Adipocyte (in vitro differentiated cells): ENCODE measurements around the gene FBXL13.

Source experiments
- DNase-seq: peaks from one replicate; pipeline ENCODE4 v3.0.0-alpha.2; 2015; ENCODE audit warnings: low read depth
- H3K27me3 ChIP-seq: replicated peaks from 2 replicates; pipeline ENCODE4 v1.7.0; 2013; ENCODE audit warnings: mild to moderate bottlenecking, low read length, moderate library complexity; ENCODE audit not compliant: control insufficient read depth, insufficient read depth
- H3K36me3 ChIP-seq: 2 replicates; pipeline ENCODE4 v1.7.0; 2013; ENCODE audit warnings: low read length, mild to moderate bottlenecking, moderate library complexity; ENCODE audit not compliant: control insufficient read depth, insufficient read depth, severe bottlenecking
- H3K4me1 ChIP-seq: 2 replicates; pipeline ENCODE4 v1.7.0; 2013; ENCODE audit warnings: mild to moderate bottlenecking, low read length, moderate library complexity; ENCODE audit not compliant: control insufficient read depth, insufficient read depth
- H3K4me3 ChIP-seq: 2 replicates; pipeline ENCODE4 v1.7.0; 2013; ENCODE audit warnings: mild to moderate bottlenecking, low read length, moderate library complexity
- H3K9ac ChIP-seq: 2 replicates; pipeline ENCODE4 v1.7.0; 2013; ENCODE audit warnings: mild to moderate bottlenecking, low read length, moderate library complexity
- H3K9me3 ChIP-seq: 2 replicates; pipeline ENCODE4 v1.7.0; 2013; ENCODE audit warnings: mild to moderate bottlenecking, low read length, moderate library complexity; ENCODE audit not compliant: control insufficient read depth

The FBXL13 gene

GRCh38 chr7:102830197-102830596, 244.4 kb downstream of the FBXL13 start:
- no peak overlapping the region for H3K9ac ChIP-seq
- DNase-seq = no peak
- no peaks in the 10 kb centered on the region for H3K9me3 ChIP-seq

GRCh38 chr7:102829075-102829474, 245.5 kb downstream of the FBXL13 start:
- Histone ChIP-seq H3K9me3 (no peaks in the 10 kb centered on the region), H3K4me3 (no peak overlapping the region), H3K4me1 (peaks cover 9% of the 10 kb centered on the region), H3K9ac (no peak overlapping the region), H3K27me3 (no peaks in the 10 kb centered on the region), H3K36me3 (no peaks in the 10 kb centered on the region)
- no peak for DNase-seq

More at GRCh38 chr7:102830197-102830596, 244.4 kb downstream of the FBXL13 start:
- Histone ChIP-seq H3K27me3 (no peaks in the 10 kb centered on the region), H3K4me1 (peaks cover 18% of the 10 kb centered on the region), H3K36me3 (no peaks in the 10 kb centered on the region), H3K4me3 (no peak overlapping the region)

GRCh38 chr7:102828286-102828685, 246.3 kb downstream of the FBXL13 start:
- Histone ChIP-seq H3K9ac (no peak overlapping the region), H3K4me1 (peaks cover 8% of the 10 kb centered on the region), H3K4me3 (no peak overlapping the region), H3K36me3 (no peaks in the 10 kb centered on the region), H3K9me3 (no peaks in the 10 kb centered on the region), H3K27me3 (no peaks in the 10 kb centered on the region)
- DNase-seq = peak; percentile 63

- no peaks in the 10 kb centered on the region for H3K27me3 ChIP-seq
- no peaks in the 10 kb centered on the region for H3K4me1 ChIP-seq
- H3K36me3 ChIP-seq = peaks cover 4% of the 10 kb centered on the region
- no peak overlapping the region for H3K4me3 ChIP-seq
- no peaks in the 10 kb centered on the region for H3K9me3 ChIP-seq
- no peak overlapping the region for H3K9ac ChIP-seq
- no peak for DNase-seq
Measured at GRCh38 chr7:102823390-102824119, 251.0 kb downstream of the FBXL13 start.

- Histone ChIP-seq H3K4me1 (no peaks in the 10 kb centered on the region), H3K36me3 (peaks cover 4% of the 10 kb centered on the region), H3K9ac (no peak overlapping the region), H3K4me3 (no peak overlapping the region), H3K27me3 (no peaks in the 10 kb centered on the region), H3K9me3 (no peaks in the 10 kb centered on the region)
- no peak for DNase-seq
Measured at GRCh38 chr7:102821994-102822747, 252.4 kb downstream of the FBXL13 start.

- H3K4me3 ChIP-seq = no peak overlapping the region
- no peaks in the 10 kb centered on the region for H3K9me3 ChIP-seq
- DNase-seq = no peak
- no peak overlapping the region for H3K9ac ChIP-seq
- peaks cover 4% of the 10 kb centered on the region for H3K36me3 ChIP-seq
- peaks cover 1% of the 10 kb centered on the region for H3K4me1 ChIP-seq
- no peaks in the 10 kb centered on the region for H3K27me3 ChIP-seq
Measured at GRCh38 chr7:102819151-102819550, 255.4 kb downstream of the FBXL13 start.

- Histone ChIP-seq H3K4me3 (no peak overlapping the region), H3K9ac (no peak overlapping the region), H3K27me3 (no peaks in the 10 kb centered on the region), H3K4me1 (peaks cover 10% of the 10 kb centered on the region), H3K36me3 (peaks cover 4% of the 10 kb centered on the region), H3K9me3 (no peaks in the 10 kb centered on the region)
- DNase-seq = no peak
Measured at GRCh38 chr7:102817616-102818573, 256.7 kb downstream of the FBXL13 start.

- Histone ChIP-seq H3K4me1 (peaks cover 20% of the 10 kb centered on the region), H3K36me3 (no peaks in the 10 kb centered on the region), H3K9me3 (no peaks in the 10 kb centered on the region), H3K9ac (no peak overlapping the region), H3K27me3 (no peaks in the 10 kb centered on the region), H3K4me3 (no peak overlapping the region)
- peak; percentile 7 for DNase-seq
Measured at GRCh38 chr7:102814025-102814471, 260.5 kb downstream of the FBXL13 start.

GRCh38 chr7:102813191-102814024, 261.2 kb downstream of the FBXL13 start:
- DNase-seq = no peak
- no peak overlapping the region for H3K9ac ChIP-seq
- H3K9me3 ChIP-seq = no peaks in the 10 kb centered on the region
- H3K4me3 ChIP-seq = no peak overlapping the region
- H3K36me3 ChIP-seq = peaks cover 6% of the 10 kb centered on the region
- peaks cover 20% of the 10 kb centered on the region for H3K4me1 ChIP-seq
- no peaks in the 10 kb centered on the region for H3K27me3 ChIP-seq

GRCh38 chr7:102811942-102812678, 262.5 kb downstream of the FBXL13 start:
- Histone ChIP-seq H3K27me3 (no peaks in the 10 kb centered on the region), H3K9me3 (no peaks in the 10 kb centered on the region), H3K4me3 (no peak overlapping the region), H3K36me3 (peaks cover 7% of the 10 kb centered on the region), H3K4me1 (peaks cover 20% of the 10 kb centered on the region), H3K9ac (no peak overlapping the region)
- no peak for DNase-seq
